IPS-18a (cell line): Measurements from ENCODE around the gene PUDP.

Source experiments
- H3K27ac ChIP-seq: one replicate; pipeline ENCODE4 v1.5.1; 2013; ENCODE audit warnings: low read length
- H3K27me3 ChIP-seq: one replicate; pipeline ENCODE4 v1.6.1; 2013; ENCODE audit warnings: mild to moderate bottlenecking, low read length; ENCODE audit not compliant: control insufficient read depth, insufficient read depth
- H3K36me3 ChIP-seq: one replicate; pipeline ENCODE4 v1.6.1; 2013; ENCODE audit warnings: low read depth, low read length; ENCODE audit not compliant: control insufficient read depth
- H3K4me1 ChIP-seq: one replicate; pipeline ENCODE4 v1.6.1; 2013; ENCODE audit warnings: low read depth, low read length; ENCODE audit not compliant: control insufficient read depth
- H3K4me3 ChIP-seq: one replicate; pipeline ENCODE4 v1.5.1; 2013; ENCODE audit warnings: low read length
- H3K9ac ChIP-seq: one replicate; pipeline ENCODE4 v1.6.1; 2013; ENCODE audit warnings: mild to moderate bottlenecking, low read length, moderate library complexity
- H3K9me3 ChIP-seq: one replicate; pipeline ENCODE4 v1.6.1; 2013; ENCODE audit warnings: low read depth, low read length; ENCODE audit not compliant: control insufficient read depth

Gene PUDP

GRCh38 chrX:7083021-7083420 is 64.9 kb downstream of the PUDP start:
- H3K4me1 ChIP-seq = no peaks in the 10 kb centered on the region
- no peak overlapping the region for H3K27ac ChIP-seq
- no peaks in the 10 kb centered on the region for H3K9me3 ChIP-seq
- H3K9ac ChIP-seq = no peak overlapping the region
- H3K4me3 ChIP-seq = no peak overlapping the region
- H3K27me3 ChIP-seq = no peaks in the 10 kb centered on the region
- H3K36me3 ChIP-seq = no peaks in the 10 kb centered on the region

- H3K9ac ChIP-seq = no peak overlapping the region
- H3K9me3 ChIP-seq = no peaks in the 10 kb centered on the region
- H3K4me3 ChIP-seq = no peak overlapping the region
- no peaks in the 10 kb centered on the region for H3K27me3 ChIP-seq
- H3K36me3 ChIP-seq = no peaks in the 10 kb centered on the region
- no peaks in the 10 kb centered on the region for H3K4me1 ChIP-seq
- no peak overlapping the region for H3K27ac ChIP-seq
Observed at GRCh38 chrX:7082556-7082955, 65.4 kb downstream of the PUDP start.

- Histone ChIP-seq H3K9me3 (no peaks in the 10 kb centered on the region), H3K4me3 (no peak overlapping the region), H3K36me3 (peaks cover 6% of the 10 kb centered on the region), H3K27ac (no peak overlapping the region), H3K27me3 (no peaks in the 10 kb centered on the region), H3K9ac (no peak overlapping the region), H3K4me1 (no peaks in the 10 kb centered on the region)
Observed at GRCh38 chrX:7077241-7078230, 70.4 kb downstream of the PUDP start.

GRCh38 chrX:7076245-7076661 is 71.7 kb downstream of the PUDP start:
- no peak overlapping the region for H3K9ac ChIP-seq
- H3K27me3 ChIP-seq = no peaks in the 10 kb centered on the region
- H3K27ac ChIP-seq = no peak overlapping the region
- no peak overlapping the region for H3K4me3 ChIP-seq
- no peaks in the 10 kb centered on the region for H3K9me3 ChIP-seq
- peaks cover 6% of the 10 kb centered on the region for H3K36me3 ChIP-seq
- no peaks in the 10 kb centered on the region for H3K4me1 ChIP-seq

GRCh38 chrX:7074908-7075204 is 73.1 kb downstream of the PUDP start:
- peaks cover 6% of the 10 kb centered on the region for H3K36me3 ChIP-seq
- no peaks in the 10 kb centered on the region for H3K9me3 ChIP-seq
- no peak overlapping the region for H3K4me3 ChIP-seq
- H3K27ac ChIP-seq = no peak overlapping the region
- H3K27me3 ChIP-seq = no peaks in the 10 kb centered on the region
- no peaks in the 10 kb centered on the region for H3K4me1 ChIP-seq
- H3K9ac ChIP-seq = no peak overlapping the region

- H3K9me3 ChIP-seq = no peaks in the 10 kb centered on the region
- H3K4me1 ChIP-seq = no peaks in the 10 kb centered on the region
- peaks cover 6% of the 10 kb centered on the region for H3K36me3 ChIP-seq
- H3K27me3 ChIP-seq = no peaks in the 10 kb centered on the region
- H3K4me3 ChIP-seq = no peak overlapping the region
- H3K27ac ChIP-seq = no peak overlapping the region
- no peak overlapping the region for H3K9ac ChIP-seq
Observed at GRCh38 chrX:7074148-7074907, 73.6 kb downstream of the PUDP start.

GRCh38 chrX:7073336-7073735 is 74.6 kb downstream of the PUDP start:
- no peak overlapping the region for H3K9ac ChIP-seq
- no peaks in the 10 kb centered on the region for H3K4me1 ChIP-seq
- H3K36me3 ChIP-seq = peaks cover 6% of the 10 kb centered on the region
- H3K27ac ChIP-seq = no peak overlapping the region
- H3K4me3 ChIP-seq = no peak overlapping the region
- no peaks in the 10 kb centered on the region for H3K27me3 ChIP-seq
- H3K9me3 ChIP-seq = no peaks in the 10 kb centered on the region

- H3K9ac ChIP-seq = no peak overlapping the region
- H3K4me3 ChIP-seq = no peak overlapping the region
- H3K27ac ChIP-seq = no peak overlapping the region
- H3K36me3 ChIP-seq = peaks cover 6% of the 10 kb centered on the region
- H3K4me1 ChIP-seq = no peaks in the 10 kb centered on the region
- no peaks in the 10 kb centered on the region for H3K9me3 ChIP-seq
- H3K27me3 ChIP-seq = no peaks in the 10 kb centered on the region
Observed at GRCh38 chrX:7072856-7073255, 75.1 kb downstream of the PUDP start.

- H3K36me3 ChIP-seq = peaks cover 6% of the 10 kb centered on the region
- no peaks in the 10 kb centered on the region for H3K4me1 ChIP-seq
- H3K27ac ChIP-seq = no peak overlapping the region
- H3K9ac ChIP-seq = no peak overlapping the region
- no peaks in the 10 kb centered on the region for H3K9me3 ChIP-seq
- no peaks in the 10 kb centered on the region for H3K27me3 ChIP-seq
- no peak overlapping the region for H3K4me3 ChIP-seq
Observed at GRCh38 chrX:7071390-7071789, 76.6 kb downstream of the PUDP start.

GRCh38 chrX:7069556-7069955 is 78.4 kb downstream of the PUDP start:
- no peaks in the 10 kb centered on the region for H3K4me1 ChIP-seq
- H3K9me3 ChIP-seq = no peaks in the 10 kb centered on the region
- no peak overlapping the region for H3K27ac ChIP-seq
- no peaks in the 10 kb centered on the region for H3K27me3 ChIP-seq
- H3K4me3 ChIP-seq = no peak overlapping the region
- H3K9ac ChIP-seq = no peak overlapping the region
- no peaks in the 10 kb centered on the region for H3K36me3 ChIP-seq

GRCh38 chrX:7068939-7069367 is 79.0 kb downstream of the PUDP start:
- no peak overlapping the region for H3K4me3 ChIP-seq
- H3K4me1 ChIP-seq = no peaks in the 10 kb centered on the region
- no peaks in the 10 kb centered on the region for H3K27me3 ChIP-seq
- no peak overlapping the region for H3K9ac ChIP-seq
- H3K9me3 ChIP-seq = no peaks in the 10 kb centered on the region
- no peak overlapping the region for H3K27ac ChIP-seq
- no peaks in the 10 kb centered on the region for H3K36me3 ChIP-seq
